ENCODE data around the gene ABCA2.

GRCh38 chr9:137050570-137050969 is 22.5 kb upstream of the ABCA2 start:
- TF ChIP-seq, protein P1, sequence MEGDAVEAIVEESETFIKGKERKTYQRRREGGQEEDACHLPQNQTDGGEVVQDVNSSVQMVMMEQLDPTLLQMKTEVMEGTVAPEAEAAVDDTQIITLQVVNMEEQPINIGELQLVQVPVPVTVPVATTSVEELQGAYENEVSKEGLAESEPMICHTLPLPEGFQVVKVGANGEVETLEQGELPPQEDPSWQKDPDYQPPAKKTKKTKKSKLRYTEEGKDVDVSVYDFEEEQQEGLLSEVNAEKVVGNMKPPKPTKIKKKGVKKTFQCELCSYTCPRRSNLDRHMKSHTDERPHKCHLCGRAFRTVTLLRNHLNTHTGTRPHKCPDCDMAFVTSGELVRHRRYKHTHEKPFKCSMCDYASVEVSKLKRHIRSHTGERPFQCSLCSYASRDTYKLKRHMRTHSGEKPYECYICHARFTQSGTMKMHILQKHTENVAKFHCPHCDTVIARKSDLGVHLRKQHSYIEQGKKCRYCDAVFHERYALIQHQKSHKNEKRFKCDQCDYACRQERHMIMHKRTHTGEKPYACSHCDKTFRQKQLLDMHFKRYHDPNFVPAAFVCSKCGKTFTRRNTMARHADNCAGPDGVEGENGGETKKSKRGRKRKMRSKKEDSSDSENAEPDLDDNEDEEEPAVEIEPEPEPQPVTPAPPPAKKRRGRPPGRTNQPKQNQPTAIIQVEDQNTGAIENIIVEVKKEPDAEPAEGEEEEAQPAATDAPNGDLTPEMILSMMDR (IDR thresholded peaks at IDR 0.05; ENCODE audit: insufficient read depth, low read length, poor library complexity, severe bottlenecking), result no peak
- no peak for TF ChIP-seq EZH2phosphoT487 (conservative IDR thresholded peaks at IDR 0.05; ENCODE audit: low read length)
